ENCODE data around the gene PACS2. TPM values are rescaled to one million over a fixed set of nuclear protein-coding genes. Genes with fewer than 3 reads are reported as not detected.
"Not testable (repeated sequence)": the region's sequence is repeated elsewhere in the genome, so short reads cannot be mapped to it uniquely, and the experiment has no call there.

The PACS2 gene
- total RNA-seq, 3 donors from 2014 or later: 23.1 to 27.2 (median 24.8) TPM

- Mint-ChIP-seq H3K4me1 (ENCODE audit: low read depth) (peaks cover 24% of the 10 kb centered on the region), H3K27me3 (ENCODE audit: low read depth) (no peaks in the 10 kb centered on the region), H3K4me3 (no peak overlapping the region), H3K36me3 (ENCODE audit: insufficient read depth) (no peaks in the 10 kb centered on the region), H3K9me3 (no peaks in the 10 kb centered on the region)
- ATAC-seq (no peak), DNase-seq (no peak)
Observed at GRCh38 chr14:105329411-105330150, 15.0 kb downstream of the PACS2 start.

- H3K9me3 Mint-ChIP-seq: no peaks in the 10 kb centered on the region
- H3K27me3 Mint-ChIP-seq (ENCODE audit: low read depth): no peaks in the 10 kb centered on the region
- no peaks in the 10 kb centered on the region for H3K36me3 Mint-ChIP-seq (ENCODE audit: insufficient read depth)
- no peak for DNase-seq
- peaks cover 24% of the 10 kb centered on the region for H3K4me1 Mint-ChIP-seq (ENCODE audit: low read depth)
- no peak for ATAC-seq
- no peak overlapping the region for H3K4me3 Mint-ChIP-seq
Observed at GRCh38 chr14:105330491-105330895, 15.9 kb downstream of the PACS2 start.

GRCh38 chr14:105331575-105332349 is 17.2 kb downstream of the PACS2 start:
- ATAC-seq (no peak), DNase-seq (no peak)
- H3K36me3 Mint-ChIP-seq (ENCODE audit: insufficient read depth): no peaks in the 10 kb centered on the region
- no peaks in the 10 kb centered on the region for H3K9me3 Mint-ChIP-seq
- peaks cover 24% of the 10 kb centered on the region for H3K4me1 Mint-ChIP-seq (ENCODE audit: low read depth)
- no peak overlapping the region for H3K4me3 Mint-ChIP-seq
- no peaks in the 10 kb centered on the region for H3K27me3 Mint-ChIP-seq (ENCODE audit: low read depth)

GRCh38 chr14:105332350-105332874 is 17.9 kb downstream of the PACS2 start:
- Mint-ChIP-seq H3K4me3 (no peak overlapping the region), H3K9me3 (no peaks in the 10 kb centered on the region), H3K36me3 (ENCODE audit: insufficient read depth) (no peaks in the 10 kb centered on the region), H3K27me3 (ENCODE audit: low read depth) (no peaks in the 10 kb centered on the region), H3K4me1 (ENCODE audit: low read depth) (peaks cover 24% of the 10 kb centered on the region)
- no peak for DNase-seq
- ATAC-seq: no peak

- Mint-ChIP-seq H3K9me3 (no peaks in the 10 kb centered on the region), H3K27me3 (ENCODE audit: low read depth) (no peaks in the 10 kb centered on the region), H3K36me3 (ENCODE audit: insufficient read depth) (no peaks in the 10 kb centered on the region), H3K4me1 (ENCODE audit: low read depth) (peaks cover 24% of the 10 kb centered on the region), H3K4me3 (no peak overlapping the region)
- DNase-seq (no peak), ATAC-seq (no peak)
Observed at GRCh38 chr14:105333020-105333490, 18.5 kb downstream of the PACS2 start.

GRCh38 chr14:105333613-105334364 is 19.2 kb downstream of the PACS2 start:
- Mint-ChIP-seq H3K9me3 (no peaks in the 10 kb centered on the region), H3K27me3 (ENCODE audit: low read depth) (no peaks in the 10 kb centered on the region), H3K4me3 (no peak overlapping the region), H3K4me1 (ENCODE audit: low read depth) (peaks cover 22% of the 10 kb centered on the region), H3K36me3 (ENCODE audit: insufficient read depth) (no peaks in the 10 kb centered on the region)
- DNase-seq (no peak), ATAC-seq (no peak)

GRCh38 chr14:105334383-105335230 is 20.1 kb downstream of the PACS2 start:
- Mint-ChIP-seq H3K4me1 (ENCODE audit: low read depth) (peaks cover 20% of the 10 kb centered on the region), H3K36me3 (ENCODE audit: insufficient read depth) (no peaks in the 10 kb centered on the region), H3K27me3 (ENCODE audit: low read depth) (no peaks in the 10 kb centered on the region), H3K4me3 (no peak overlapping the region), H3K9me3 (no peaks in the 10 kb centered on the region)
- ATAC-seq: no peak
- no peak for DNase-seq

GRCh38 chr14:105335231-105335542 is 20.6 kb downstream of the PACS2 start:
- not testable (repeated sequence) for ATAC-seq; H3K4me3 Mint-ChIP-seq; DNase-seq; H3K9me3 Mint-ChIP-seq; H3K36me3 Mint-ChIP-seq (ENCODE audit: insufficient read depth); H3K27me3 Mint-ChIP-seq (ENCODE audit: low read depth)
- peaks cover 21% of the 10 kb centered on the region for H3K4me1 Mint-ChIP-seq (ENCODE audit: low read depth)

GRCh38 chr14:105335735-105336476 is 21.4 kb downstream of the PACS2 start:
- no peak overlapping the region for H3K4me3 Mint-ChIP-seq
- no peaks in the 10 kb centered on the region for H3K9me3 Mint-ChIP-seq
- ATAC-seq (no peak), DNase-seq (no peak)
- H3K36me3 Mint-ChIP-seq (ENCODE audit: insufficient read depth): no peaks in the 10 kb centered on the region
- H3K27me3 Mint-ChIP-seq (ENCODE audit: low read depth): no peaks in the 10 kb centered on the region
- peaks cover 16% of the 10 kb centered on the region for H3K4me1 Mint-ChIP-seq (ENCODE audit: low read depth)

- Mint-ChIP-seq H3K9me3 (no peaks in the 10 kb centered on the region), H3K36me3 (ENCODE audit: insufficient read depth) (no peaks in the 10 kb centered on the region), H3K4me3 (no peak overlapping the region), H3K4me1 (ENCODE audit: low read depth) (peaks cover 9% of the 10 kb centered on the region), H3K27me3 (ENCODE audit: low read depth) (no peaks in the 10 kb centered on the region)
- ATAC-seq (no peak), DNase-seq (no peak)
Observed at GRCh38 chr14:105336477-105337287, 22.1 kb downstream of the PACS2 start.

GRCh38 chr14:105337433-105337832 is 22.9 kb downstream of the PACS2 start:
- no peaks in the 10 kb centered on the region for H3K27me3 Mint-ChIP-seq (ENCODE audit: low read depth)
- DNase-seq (no peak), ATAC-seq (no peak)
- H3K9me3 Mint-ChIP-seq: no peaks in the 10 kb centered on the region
- peaks cover 5% of the 10 kb centered on the region for H3K4me1 Mint-ChIP-seq (ENCODE audit: low read depth)
- H3K36me3 Mint-ChIP-seq (ENCODE audit: insufficient read depth): no peaks in the 10 kb centered on the region
- no peak overlapping the region for H3K4me3 Mint-ChIP-seq

- ATAC-seq: no peak
- no peaks in the 10 kb centered on the region for H3K9me3 Mint-ChIP-seq
- peaks cover 2% of the 10 kb centered on the region for H3K4me1 Mint-ChIP-seq (ENCODE audit: low read depth)
Observed at GRCh38 chr14:105337966-105338741, 23.6 kb downstream of the PACS2 start.

More at GRCh38 chr14:105337966-105338741, 23.6 kb downstream of the PACS2 start:
- Mint-ChIP-seq H3K27me3 (ENCODE audit: low read depth) (no peaks in the 10 kb centered on the region), H3K4me3 (no peak overlapping the region), H3K36me3 (ENCODE audit: insufficient read depth) (no peaks in the 10 kb centered on the region)
- DNase-seq: no peak

Measured in activated T-cell treated with anti-CD3 and anti-CD28 coated beads, Interleukin-2, amount 50 U/mL, for 4 hours (primary cell).